Esophagus muscularis mucosa (tissue), 4 donors: ENCODE results near the gene RNF141.

Source experiments
- CTCF ChIP-seq, 3 experiments: fragments of 200-600 bp in 2 of 3; fragments of 450-650 bp in 1 of 3; sonication (generic) in 2 of 3; IDR thresholded peaks; one replicate each; pipeline ENCODE4 v1.5.1; 2017 to 2019; ENCODE audit warnings: antibody characterized with exemption in 3 of 3, mild to moderate bottlenecking in 2 of 3, moderate library complexity in 1 of 3
- EP300 ChIP-seq: sonication (generic); formaldehyde crosslinking; IDR thresholded peaks from one replicate; pipeline ENCODE4 v1.6.1; 2017; ENCODE audit warnings: antibody characterized with exemption
- POLR2A ChIP-seq: fragments of 450-650 bp; IDR thresholded peaks from one replicate; pipeline ENCODE4 v1.6.1; 2017; ENCODE audit warnings: antibody characterized with exemption, moderate library complexity, mild to moderate bottlenecking, low read depth
- POLR2AphosphoS5 ChIP-seq, 2 donors: sonication (generic); formaldehyde crosslinking; IDR thresholded peaks; one replicate each; pipeline ENCODE4 v1.6.1; 2017; ENCODE audit warnings: antibody characterized with exemption in 2 of 2

GRCh38 chr11:10504490-10504889, 36.5 kb downstream of the RNF141 start:
- TF ChIP-seq CTCF (IDR thresholded peaks at IDR 0.05) (no peak), POLR2A (no peak), POLR2AphosphoS5 (IDR thresholded peaks at IDR 0.05) (no peak), EP300 (no peak)
